ENCODE measurements around the gene RER1.

Gene RER1

GRCh38 chr1:2407166-2407990 lies 15.7 kb downstream of the RER1 start:
- DNase-seq (ENCODE audit: low read depth, low spot score): no peak

DNA sequence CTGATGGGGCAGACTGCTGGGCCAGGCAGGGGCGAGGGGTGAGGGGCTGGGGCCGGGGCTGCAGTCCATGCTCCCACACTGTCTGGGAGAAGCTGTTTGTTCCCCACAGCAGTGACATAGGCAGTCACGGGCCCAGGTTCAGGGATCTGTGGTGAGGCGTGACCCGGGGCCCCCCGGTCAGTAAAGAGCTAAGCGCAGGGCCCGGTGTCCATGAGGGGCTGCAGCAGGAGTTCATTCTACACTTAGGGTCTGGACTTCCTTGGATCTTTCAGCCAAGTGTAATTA lies 16.3 kb downstream of the RER1 start:
- no peak for DNase-seq (ENCODE audit: low read depth, low spot score)

- DNase-seq (ENCODE audit: low read depth, low spot score): no peak
Observed at GRCh38 chr1:2408456-2408855, 16.8 kb downstream of the RER1 start.

DNA sequence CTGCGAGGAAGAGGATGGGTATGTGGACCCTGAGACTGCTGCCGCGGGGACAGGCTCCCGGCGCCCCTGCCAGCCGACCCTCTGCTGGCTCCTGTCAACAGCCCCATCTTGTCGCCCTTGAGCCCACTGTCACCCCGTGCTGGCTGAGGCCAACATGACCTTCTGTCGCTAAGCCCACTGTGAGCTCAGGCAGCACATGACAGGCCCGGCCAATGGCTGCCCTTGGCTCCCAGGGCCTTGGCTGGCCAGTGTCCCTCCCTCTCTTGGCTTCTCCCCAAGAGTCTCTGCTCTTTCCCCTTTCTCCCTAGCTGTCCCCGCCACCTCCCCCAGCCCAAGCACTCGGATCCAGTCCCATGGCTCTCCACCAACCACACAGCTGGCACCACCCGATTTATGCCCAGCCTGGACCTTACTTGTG lies 17.2 kb downstream of the RER1 start:
- no peak for DNase-seq (ENCODE audit: low read depth, low spot score)

DNA sequence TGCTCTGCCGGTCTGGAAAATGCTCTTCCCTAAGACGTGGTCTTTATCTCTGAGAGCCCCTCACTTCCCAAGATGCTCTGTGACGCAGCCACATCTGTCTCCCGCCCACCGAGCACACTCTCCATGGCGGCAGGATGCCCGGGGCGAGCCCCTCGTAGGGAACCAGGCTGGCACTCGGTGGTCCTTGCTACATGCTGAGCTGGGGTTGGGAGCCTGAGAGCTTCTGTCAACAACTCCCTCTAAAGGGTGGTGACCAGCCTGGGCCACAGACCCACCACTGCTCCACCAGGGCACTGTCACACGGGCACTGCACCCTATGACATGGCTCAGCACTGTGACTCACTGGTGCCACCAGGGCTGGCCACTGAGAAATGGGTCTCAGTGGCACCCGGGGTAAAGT lies 18.1 kb downstream of the RER1 start:
- DNase-seq (ENCODE audit: low read depth, low spot score): no peak

- DNase-seq (ENCODE audit: low read depth, low spot score): no peak
Observed at GRCh38 chr1:2411801-2412394, 20.3 kb downstream of the RER1 start.

DNA sequence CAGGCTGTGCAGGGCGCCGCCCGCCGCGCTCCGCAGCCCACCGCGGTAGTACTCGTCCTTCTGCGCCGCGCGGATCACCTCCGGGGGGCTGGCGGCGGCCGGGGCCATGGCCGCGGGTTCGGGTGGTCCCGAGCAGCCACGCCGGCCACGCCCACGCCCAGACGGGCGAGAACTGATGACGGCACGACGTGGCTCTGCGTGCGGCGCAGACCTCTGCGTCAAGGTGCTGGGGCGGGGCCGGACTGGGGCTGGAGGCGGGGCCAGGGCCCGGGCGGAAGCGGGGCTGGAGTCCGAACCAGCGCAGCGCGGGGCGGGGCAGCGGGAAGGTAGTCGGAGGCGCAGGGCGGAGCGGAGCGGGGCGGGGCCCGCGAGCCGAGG lies 20.7 kb downstream of the RER1 start, which contains the start of gene PEX10:
Gene PEX10, minus strand, starts transcription at position 170 of the 378 bp plus-strand sequence. Its CDS starts 62 bp downstream, at position 108.
- DNase-seq (ENCODE audit: low read depth, low spot score): peak; percentile 59

DNA sequence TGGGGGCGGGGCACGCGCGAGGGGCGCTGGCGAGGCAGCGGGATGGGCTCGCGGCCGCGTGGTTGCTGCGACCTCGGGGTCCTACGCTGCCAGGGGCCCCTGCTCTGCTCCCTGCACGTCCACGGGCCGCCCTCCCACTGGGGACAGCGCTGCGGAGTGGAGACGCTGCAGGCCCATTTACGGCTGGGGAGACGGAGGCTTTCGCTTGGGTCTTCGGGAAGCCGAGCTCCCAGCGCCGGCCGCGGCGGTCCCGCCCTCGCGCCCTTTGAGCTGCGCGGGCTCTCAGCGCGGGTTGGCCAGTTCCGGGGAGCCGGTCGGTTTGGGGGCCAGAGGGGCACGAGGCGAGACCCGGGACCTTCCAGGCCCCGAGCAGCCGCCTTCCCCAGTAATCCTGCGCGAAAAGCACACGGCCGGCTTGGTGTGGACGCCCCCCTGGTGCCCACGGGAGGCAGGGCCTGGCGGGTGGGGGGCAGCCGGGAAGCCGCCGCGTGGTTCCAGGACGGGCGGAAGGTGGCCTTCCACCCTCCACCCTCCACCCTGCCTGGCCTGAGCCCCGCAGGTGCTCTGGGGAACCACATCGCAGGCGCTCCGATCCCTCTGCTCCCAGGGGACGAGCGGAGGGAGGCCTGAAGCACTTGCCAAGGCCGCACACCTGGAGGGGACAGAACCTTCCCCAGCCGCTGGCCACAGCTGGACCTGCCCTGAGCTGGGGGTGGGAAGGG lies 21.3 kb downstream of the RER1 start:
- DNase-seq (ENCODE audit: low read depth, low spot score): no peak

GRCh38 chr1:2413495-2414296 lies 22.1 kb downstream of the RER1 start:
- DNase-seq (ENCODE audit: low read depth, low spot score): no peak

GRCh38 chr1:2414297-2414958 lies 22.8 kb downstream of the RER1 start:
- DNase-seq (ENCODE audit: low read depth, low spot score): no peak

DNA sequence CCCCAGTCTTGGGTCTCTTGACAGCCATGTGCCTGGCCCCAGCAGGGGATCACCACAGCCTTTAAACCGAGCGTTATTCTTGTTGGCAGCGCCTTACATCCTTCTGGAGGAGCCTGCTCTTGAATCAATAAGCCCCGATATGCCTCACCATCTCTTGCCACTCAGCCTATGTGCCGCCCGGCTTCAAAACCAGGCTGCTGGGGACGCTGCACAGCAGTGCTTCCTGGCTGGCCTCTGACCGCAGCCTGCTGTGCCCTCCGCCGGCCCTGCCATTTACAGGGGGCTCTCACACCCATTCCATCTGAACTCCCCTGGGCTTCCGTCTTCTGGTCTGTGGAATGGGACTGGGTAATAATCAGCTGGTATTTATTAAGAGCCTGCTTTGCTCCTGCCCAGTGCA lies 23.7 kb downstream of the RER1 start:
- DNase-seq (ENCODE audit: low read depth, low spot score): no peak

DNA sequence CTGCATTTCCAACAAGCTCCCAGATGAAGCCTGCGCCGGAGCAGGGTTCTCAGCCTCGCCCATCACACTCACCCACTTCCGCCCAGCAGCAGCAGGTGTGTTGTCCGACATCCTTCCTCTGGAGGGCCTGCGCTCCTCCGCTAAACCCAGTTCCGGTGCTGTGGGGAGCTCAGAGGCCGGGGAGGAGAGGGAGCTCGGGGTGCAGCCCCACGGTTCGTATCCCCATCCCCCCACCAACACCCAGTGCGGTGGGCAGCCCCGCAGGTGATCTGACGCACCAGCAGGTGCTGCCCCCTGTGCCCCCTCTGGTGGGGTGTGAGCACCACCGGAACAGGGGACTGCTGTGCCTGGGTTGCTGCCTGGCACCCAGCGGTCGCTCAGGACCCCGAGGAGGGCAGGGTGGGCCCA lies 24.2 kb downstream of the RER1 start:
- no peak for DNase-seq (ENCODE audit: low read depth, low spot score)

GRCh38 chr1:2416403-2416802 lies 24.8 kb downstream of the RER1 start:
- no peak for DNase-seq (ENCODE audit: low read depth, low spot score)

DNA sequence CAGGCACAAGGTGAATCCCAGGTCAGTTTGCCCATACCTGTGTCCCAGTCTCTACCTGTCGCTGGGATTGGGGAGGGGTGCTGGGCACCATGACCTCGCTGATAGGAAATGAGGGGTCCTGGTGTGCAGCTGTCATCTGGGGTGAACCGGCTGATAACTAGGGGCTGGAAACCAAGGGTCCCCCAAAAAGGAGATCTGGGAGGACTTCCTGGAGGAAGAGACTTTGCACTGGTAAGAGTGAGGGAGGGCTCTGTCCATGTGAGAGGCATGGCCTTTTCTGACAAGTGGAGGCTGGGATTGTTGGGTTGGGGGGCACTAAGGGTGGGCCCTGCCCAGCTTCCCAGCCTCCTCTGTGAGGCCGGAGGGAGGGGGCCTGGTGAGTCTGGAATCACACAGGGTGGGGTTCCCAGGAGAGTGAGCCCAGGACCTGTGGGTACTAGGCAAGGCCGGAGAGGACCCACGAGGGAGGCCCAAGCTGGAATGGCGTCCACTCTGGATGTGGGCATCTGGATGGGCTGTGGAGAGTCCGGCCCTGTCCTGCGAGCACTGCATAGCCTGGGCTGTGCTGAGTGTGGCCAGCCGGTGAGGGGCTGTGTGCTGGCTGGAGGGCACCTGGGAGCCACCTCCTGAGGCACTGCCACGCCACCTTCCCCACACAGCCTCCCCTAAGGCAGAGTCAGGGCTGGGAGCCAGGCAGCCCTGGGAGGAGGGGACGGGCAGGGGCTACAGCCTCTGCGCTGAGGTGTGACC lies 25.6 kb downstream of the RER1 start:
- no peak for DNase-seq (ENCODE audit: low read depth, low spot score)

GRCh38 chr1:2417833-2418225 lies 26.2 kb downstream of the RER1 start:
- no peak for DNase-seq (ENCODE audit: low read depth, low spot score)

DNA sequence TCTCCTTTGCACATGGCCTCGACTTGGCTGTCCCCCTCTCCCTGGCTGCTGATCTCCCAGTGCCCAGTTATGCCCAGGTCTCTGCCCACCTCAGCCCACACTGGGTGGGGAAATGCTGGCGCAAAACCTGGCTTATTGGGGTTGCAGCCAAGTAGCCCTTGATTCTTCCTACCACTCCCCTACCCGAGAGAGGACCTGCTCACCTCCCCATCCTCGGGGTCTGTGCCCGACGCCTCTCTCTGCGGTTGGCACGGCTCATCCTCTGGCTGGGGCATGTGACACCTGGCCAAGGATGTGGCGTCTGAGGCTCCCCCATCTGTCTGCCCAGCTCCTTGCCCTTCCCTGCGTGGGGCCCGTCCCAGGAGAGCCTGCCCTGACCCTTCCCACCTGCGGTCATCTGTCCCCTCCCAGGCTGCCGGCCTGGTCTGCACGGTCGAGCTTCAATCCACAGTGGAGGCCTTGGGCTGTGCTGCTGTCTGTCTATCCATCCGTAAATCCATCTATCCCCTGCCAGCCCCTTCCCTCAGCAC lies 27.2 kb downstream of the RER1 start:
- no peak for DNase-seq (ENCODE audit: low read depth, low spot score)

- DNase-seq (ENCODE audit: low read depth, low spot score): no peak
Observed at GRCh38 chr1:2419416-2419815, 27.8 kb downstream of the RER1 start.

DNA sequence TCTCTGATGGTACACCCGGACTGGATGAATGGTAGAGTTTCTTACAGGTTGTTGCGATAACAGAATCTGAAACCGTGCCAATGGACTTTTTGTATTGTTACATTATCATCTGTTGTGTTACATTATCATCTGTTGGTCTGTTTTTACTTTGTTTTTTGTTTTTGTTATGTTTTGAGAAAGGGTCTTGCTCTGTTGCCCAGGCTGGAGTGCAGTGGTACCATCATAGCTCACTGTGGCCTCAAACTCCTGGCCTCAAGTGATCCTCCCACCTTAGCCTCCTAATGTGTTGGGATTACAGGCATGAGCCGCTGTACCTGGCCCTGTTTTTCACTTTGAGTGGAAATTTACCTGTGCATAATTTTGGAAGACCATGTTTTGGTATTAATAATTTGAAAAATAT lies 30.9 kb downstream of the RER1 start:
- DNase-seq (ENCODE audit: low read depth, low spot score): no peak

DNA sequence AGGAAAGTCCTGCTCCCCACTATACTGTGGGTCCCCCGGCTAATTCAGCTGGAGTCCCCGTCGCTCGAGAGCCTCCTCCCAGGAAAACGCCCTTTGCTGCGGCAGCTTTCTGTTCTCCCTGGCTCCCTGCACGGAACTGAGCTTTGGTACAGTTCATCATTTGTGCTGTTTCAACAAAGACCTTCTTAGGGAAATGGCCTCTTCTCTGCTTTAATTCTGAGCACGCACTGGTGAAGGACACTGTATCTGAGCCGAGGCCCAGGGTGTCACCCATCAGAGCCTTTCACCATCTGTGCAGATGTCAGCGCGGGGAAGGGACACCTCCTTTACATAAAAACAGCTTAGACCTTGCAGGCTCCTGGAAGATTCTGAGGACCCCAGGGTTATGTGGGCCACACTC lies 34.3 kb downstream of the RER1 start:
- no peak for DNase-seq (ENCODE audit: low read depth, low spot score)

GRCh38 chr1:2426540-2426939 lies 34.9 kb downstream of the RER1 start:
- DNase-seq (ENCODE audit: low read depth, low spot score): no peak

DNA sequence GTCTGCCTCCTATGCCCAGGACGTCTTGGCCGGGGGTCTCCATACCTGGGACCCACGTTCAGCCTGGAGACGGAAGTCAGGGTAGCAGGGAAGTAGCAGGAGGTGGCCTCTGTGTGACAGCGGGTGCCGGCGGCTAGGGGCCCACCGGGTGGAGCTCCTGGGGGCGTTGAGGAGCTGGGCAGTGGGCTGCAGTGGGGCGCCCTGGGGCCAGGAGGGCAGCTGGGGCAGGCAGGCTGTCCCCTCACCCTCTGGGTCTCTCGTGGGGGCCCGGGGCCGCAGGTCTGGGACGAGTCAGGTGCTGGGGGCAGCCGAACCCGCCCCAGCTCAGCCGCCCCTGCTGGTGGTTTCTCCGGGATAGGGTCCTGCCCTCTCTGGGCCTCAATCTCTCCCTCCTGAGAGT lies 35.4 kb downstream of the RER1 start:
- no peak for DNase-seq (ENCODE audit: low read depth, low spot score)

Data from iPS DF 19.7 (cell line).